Liver (tissue), 9 donors: Measurements from ENCODE around the gene EXOC1L. TPM values are rescaled to one million over a fixed set of nuclear protein-coding genes. Genes with fewer than 3 reads are reported as not detected.

Source experiments
- DNase-seq: peaks from one replicate; pipeline ENCODE4 v3.0.0-alpha.2; 2017; ENCODE audit warnings: low spot score
- H3K27ac ChIP-seq, 2 donors: one replicate each; pipeline ENCODE4 v1.7.0; 2013; ENCODE audit warnings: inconsistent platforms in 2 of 2, low read length in 2 of 2, control low read depth in 1 of 2, low read depth in 1 of 2, mild to moderate bottlenecking in 1 of 2
- H3K27me3 ChIP-seq, 4 donors: one replicate each; pipeline versions ENCODE4 v1.6.1 to v1.7.0; 2013; ENCODE audit warnings: low read length in 3 of 4, inconsistent platforms in 1 of 4, mild to moderate bottlenecking in 1 of 4, moderate library complexity in 1 of 4; ENCODE audit not compliant: control insufficient read depth in 4 of 4, insufficient read depth in 4 of 4
- H3K36me3 ChIP-seq, 4 donors: one replicate each; pipeline versions ENCODE4 v1.6.1 to v1.7.0; 2013; ENCODE audit warnings: low read length in 3 of 4, mild to moderate bottlenecking in 3 of 4, low read depth in 1 of 4, moderate library complexity in 1 of 4; ENCODE audit not compliant: control insufficient read depth in 4 of 4, insufficient read depth in 3 of 4
- H3K4me1 ChIP-seq, 4 donors: one replicate each; pipeline versions ENCODE4 v1.6.1 to v1.7.0; 2013; ENCODE audit warnings: low read length in 3 of 4, mild to moderate bottlenecking in 3 of 4, moderate library complexity in 1 of 4; ENCODE audit not compliant: control insufficient read depth in 4 of 4, insufficient read depth in 4 of 4
- H3K4me3 ChIP-seq, 3 donors: one replicate each; pipeline versions ENCODE4 v1.6.1 to v1.7.0; 2013; ENCODE audit warnings: low read length in 3 of 3, control low read depth in 1 of 3, low read depth in 1 of 3, mild to moderate bottlenecking in 1 of 3
- H3K9ac ChIP-seq, 2 donors: one replicate each; pipeline ENCODE4 v1.7.0; 2013; ENCODE audit warnings: low read length in 2 of 2, mild to moderate bottlenecking in 2 of 2, moderate library complexity in 2 of 2, control low read depth in 1 of 2, low read depth in 1 of 2
- H3K9me3 ChIP-seq, 4 donors: one replicate each; pipeline versions ENCODE4 v1.6.1 to v1.7.0; 2013; ENCODE audit warnings: low read length in 3 of 4; ENCODE audit not compliant: control insufficient read depth in 4 of 4
- EGR1 ChIP-seq, 2 donors: IDR thresholded peaks; 2 replicates each; pipeline ENCODE4 v1.6.1; 2016 to 2018; ENCODE audit warnings: antibody characterized with exemption in 2 of 2, low read depth in 2 of 2
- FOXA1 ChIP-seq: IDR thresholded peaks from 2 replicates; pipeline ENCODE4 v1.6.1; 2016; ENCODE audit warnings: antibody characterized with exemption
- FOXA2 ChIP-seq: IDR thresholded peaks from 2 replicates; pipeline ENCODE4 v1.6.1; 2016; ENCODE audit warnings: antibody characterized with exemption
- GABPA ChIP-seq, 2 donors: IDR thresholded peaks in 1 of 2; conservative IDR thresholded peaks in 1 of 2; 2 replicates each; pipeline ENCODE4 v1.6.1; 2016; ENCODE audit warnings: antibody characterized with exemption in 2 of 2, mild to moderate bottlenecking in 1 of 2, moderate library complexity in 1 of 2
- HNF4G ChIP-seq: IDR thresholded peaks from 2 replicates; pipeline ENCODE4 v1.6.1; 2016; ENCODE audit warnings: antibody characterized with exemption
- JUND ChIP-seq, 2 donors: IDR thresholded peaks; 2 replicates each; pipeline ENCODE4 v1.6.1; 2016; ENCODE audit warnings: antibody characterized with exemption in 2 of 2
- RAD21 ChIP-seq, 2 donors: IDR thresholded peaks; 2 replicates each; pipeline ENCODE4 v1.6.1; 2016; ENCODE audit warnings: antibody characterized with exemption in 2 of 2, mild to moderate bottlenecking in 2 of 2
- RXRA ChIP-seq, 2 donors: IDR thresholded peaks; 2 replicates each; pipeline ENCODE4 v1.6.1; 2017 to 2018; ENCODE audit warnings: antibody characterized with exemption in 2 of 2, mild to moderate bottlenecking in 1 of 2
- WGBS: extraction: QIAGEN DNeasy Blood & Tissue Kit; methylation state at CpG from one replicate; pipeline ENCODE4 v1.1.7; 2013; 5-methylcytosine and 5-hydroxymethylcytosine counted together
- polyA plus RNA-seq, 2 donors: library from polyadenylated mRNA; stranded (reverse) in 1 of 2; unstranded in 1 of 2; fragments of 200-250 nt in 1 of 2; fragments of >200 nt in 1 of 2; fragmentation: Nextera tagmentation in 1 of 2; extraction: Ambion mirVana in 1 of 2; gene quantifications; one replicate each; pipeline versions ENCODE4 v1.2.1 to v1.2.3, GENCODE V29; 2013 to 2015
- total RNA-seq, 2 donors: library from RNA; depleted of rRNA; stranded (reverse); fragments of >200 nt; gene quantifications; one replicate each; pipeline ENCODE4 v1.2.3, GENCODE V29; 2014
- TF ChIP-seq, protein P1 (sequence below): IDR thresholded peaks from 2 replicates; pipeline ENCODE4 v1.6.1; 2016; ENCODE audit warnings: antibody characterized with exemption, mild to moderate bottlenecking
- TF ChIP-seq, protein P2 (sequence below): IDR thresholded peaks from 2 replicates; pipeline ENCODE4 v1.6.1; 2016; ENCODE audit warnings: antibody characterized with exemption
- TF ChIP-seq, protein P3 (sequence below): fragments of 150-350 bp; IDR thresholded peaks from 2 replicates; pipeline ENCODE4 v1.5.1; 2017; ENCODE audit warnings: improper control_type of control experiment, low read depth, low read length; ENCODE audit not compliant: missing input control
- donor health status: healthy.
- donor health status: healthy.
- donor health status: healthy.
- donor health status: healthy.
- donor health status: healthy.

EXOC1L gene
- total and polyA plus RNA-seq, 4 donors, result not detected

DNA sequence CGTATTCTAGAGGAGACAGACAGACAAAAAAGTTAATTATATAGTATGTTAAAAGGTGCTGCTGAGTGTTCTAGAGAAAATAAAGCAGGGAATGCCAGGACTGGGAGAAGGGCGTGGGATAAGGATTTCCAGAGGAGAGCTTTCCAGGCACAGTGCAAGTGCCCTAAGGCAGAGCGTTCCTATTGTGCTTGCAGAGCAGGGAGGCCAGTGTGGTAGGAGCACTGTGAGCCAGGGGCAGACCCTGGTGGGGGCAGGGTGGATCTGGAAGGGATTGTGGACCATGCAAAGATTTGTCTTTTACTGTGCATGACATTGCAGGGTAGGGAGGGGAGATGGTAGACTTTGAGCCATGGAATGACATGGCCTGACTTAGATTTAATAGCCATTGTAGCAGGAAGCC lies 59.6 kb downstream of the EXOC1L start:
- H3K36me3 ChIP-seq, result peaks cover 4 to 36% (median 28%) of the 10 kb centered on the region in 4 donors

DNA sequence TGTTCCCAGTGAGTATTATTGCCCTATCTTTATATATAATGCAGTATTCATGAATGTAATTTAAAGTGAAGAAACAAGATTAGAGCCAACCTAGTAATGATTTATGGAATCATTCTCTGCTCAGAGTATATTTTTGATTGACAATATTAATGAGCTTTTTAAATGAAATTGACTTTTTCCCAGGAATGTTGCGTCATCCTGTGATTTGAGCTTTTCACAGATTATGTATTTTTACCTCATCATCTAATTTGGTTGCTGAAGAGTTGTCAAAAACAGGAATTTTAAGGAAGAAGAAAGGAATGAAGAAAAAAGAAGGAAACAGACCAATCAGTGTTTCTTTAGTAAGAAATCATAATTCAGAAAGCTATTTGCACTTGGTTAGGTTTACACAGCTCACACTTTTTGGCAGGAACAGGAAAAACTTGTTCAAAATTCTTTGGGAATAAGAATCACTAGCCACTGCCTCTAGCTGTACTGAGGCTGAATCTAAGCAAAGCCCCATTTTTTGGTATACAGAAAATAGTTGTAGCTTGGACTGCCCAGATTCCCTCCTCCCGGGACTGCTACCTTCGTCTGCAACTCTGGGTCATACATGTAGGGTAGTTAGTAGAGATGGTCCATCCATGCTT lies 61.2 kb downstream of the EXOC1L start:
- H3K27ac ChIP-seq, result no peak overlapping the region
- H3K4me1 ChIP-seq, result no peaks in the 10 kb centered on the region
- H3K27me3 ChIP-seq, result no peaks in the 10 kb centered on the region
- no peak overlapping the region for H3K9ac ChIP-seq
- TF ChIP-seq GABPA (IDR thresholded peaks at IDR 0.05 in 1 of 2, conservative IDR thresholded peaks at IDR 0.05 in 1 of 2), result no peak
- TF ChIP-seq FOXA2, result no peak
- TF ChIP-seq HNF4G, result no peak
- TF ChIP-seq, protein P1, sequence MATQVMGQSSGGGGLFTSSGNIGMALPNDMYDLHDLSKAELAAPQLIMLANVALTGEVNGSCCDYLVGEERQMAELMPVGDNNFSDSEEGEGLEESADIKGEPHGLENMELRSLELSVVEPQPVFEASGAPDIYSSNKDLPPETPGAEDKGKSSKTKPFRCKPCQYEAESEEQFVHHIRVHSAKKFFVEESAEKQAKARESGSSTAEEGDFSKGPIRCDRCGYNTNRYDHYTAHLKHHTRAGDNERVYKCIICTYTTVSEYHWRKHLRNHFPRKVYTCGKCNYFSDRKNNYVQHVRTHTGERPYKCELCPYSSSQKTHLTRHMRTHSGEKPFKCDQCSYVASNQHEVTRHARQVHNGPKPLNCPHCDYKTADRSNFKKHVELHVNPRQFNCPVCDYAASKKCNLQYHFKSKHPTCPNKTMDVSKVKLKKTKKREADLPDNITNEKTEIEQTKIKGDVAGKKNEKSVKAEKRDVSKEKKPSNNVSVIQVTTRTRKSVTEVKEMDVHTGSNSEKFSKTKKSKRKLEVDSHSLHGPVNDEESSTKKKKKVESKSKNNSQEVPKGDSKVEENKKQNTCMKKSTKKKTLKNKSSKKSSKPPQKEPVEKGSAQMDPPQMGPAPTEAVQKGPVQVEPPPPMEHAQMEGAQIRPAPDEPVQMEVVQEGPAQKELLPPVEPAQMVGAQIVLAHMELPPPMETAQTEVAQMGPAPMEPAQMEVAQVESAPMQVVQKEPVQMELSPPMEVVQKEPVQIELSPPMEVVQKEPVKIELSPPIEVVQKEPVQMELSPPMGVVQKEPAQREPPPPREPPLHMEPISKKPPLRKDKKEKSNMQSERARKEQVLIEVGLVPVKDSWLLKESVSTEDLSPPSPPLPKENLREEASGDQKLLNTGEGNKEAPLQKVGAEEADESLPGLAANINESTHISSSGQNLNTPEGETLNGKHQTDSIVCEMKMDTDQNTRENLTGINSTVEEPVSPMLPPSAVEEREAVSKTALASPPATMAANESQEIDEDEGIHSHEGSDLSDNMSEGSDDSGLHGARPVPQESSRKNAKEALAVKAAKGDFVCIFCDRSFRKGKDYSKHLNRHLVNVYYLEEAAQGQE, result no peak
- TF ChIP-seq, protein P2, sequence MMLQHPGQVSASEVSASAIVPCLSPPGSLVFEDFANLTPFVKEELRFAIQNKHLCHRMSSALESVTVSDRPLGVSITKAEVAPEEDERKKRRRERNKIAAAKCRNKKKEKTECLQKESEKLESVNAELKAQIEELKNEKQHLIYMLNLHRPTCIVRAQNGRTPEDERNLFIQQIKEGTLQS, result no peak
- TF ChIP-seq RAD21 (IDR thresholded peaks at IDR 0.05), result no peak
- TF ChIP-seq JUND (IDR thresholded peaks at IDR 0.05), result no peak
- TF ChIP-seq, protein P3, sequence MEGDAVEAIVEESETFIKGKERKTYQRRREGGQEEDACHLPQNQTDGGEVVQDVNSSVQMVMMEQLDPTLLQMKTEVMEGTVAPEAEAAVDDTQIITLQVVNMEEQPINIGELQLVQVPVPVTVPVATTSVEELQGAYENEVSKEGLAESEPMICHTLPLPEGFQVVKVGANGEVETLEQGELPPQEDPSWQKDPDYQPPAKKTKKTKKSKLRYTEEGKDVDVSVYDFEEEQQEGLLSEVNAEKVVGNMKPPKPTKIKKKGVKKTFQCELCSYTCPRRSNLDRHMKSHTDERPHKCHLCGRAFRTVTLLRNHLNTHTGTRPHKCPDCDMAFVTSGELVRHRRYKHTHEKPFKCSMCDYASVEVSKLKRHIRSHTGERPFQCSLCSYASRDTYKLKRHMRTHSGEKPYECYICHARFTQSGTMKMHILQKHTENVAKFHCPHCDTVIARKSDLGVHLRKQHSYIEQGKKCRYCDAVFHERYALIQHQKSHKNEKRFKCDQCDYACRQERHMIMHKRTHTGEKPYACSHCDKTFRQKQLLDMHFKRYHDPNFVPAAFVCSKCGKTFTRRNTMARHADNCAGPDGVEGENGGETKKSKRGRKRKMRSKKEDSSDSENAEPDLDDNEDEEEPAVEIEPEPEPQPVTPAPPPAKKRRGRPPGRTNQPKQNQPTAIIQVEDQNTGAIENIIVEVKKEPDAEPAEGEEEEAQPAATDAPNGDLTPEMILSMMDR, result no peak
- TF ChIP-seq RXRA (IDR thresholded peaks at IDR 0.05), result no peak
- TF ChIP-seq FOXA1, result no peak
- TF ChIP-seq EGR1 (IDR thresholded peaks at IDR 0.05; ENCODE audit: low read depth in 2 of 2), result no peak
- H3K9me3 ChIP-seq, result no peaks in the 10 kb centered on the region
- H3K4me3 ChIP-seq, result no peak overlapping the region
- H3K36me3 ChIP-seq, result peaks cover 4 to 36% (median 28%) of the 10 kb centered on the region in 4 donors
- no peak for DNase-seq
- over 99% methylated on average over 3 of the region's 3 CpGs for WGBS

More for the DNA sequence above, 59.6 kb downstream of the EXOC1L start:
- no peak for DNase-seq
- Histone ChIP-seq H3K4me1 (no peaks in the 10 kb centered on the region), H3K4me3 (no peak overlapping the region), H3K27ac (no peak overlapping the region), H3K9me3 (no peaks in the 10 kb centered on the region), H3K9ac (no peak overlapping the region), H3K27me3 (no peaks in the 10 kb centered on the region)
- 96% methylated on average over 3 of the region's 3 CpGs for WGBS
- TF ChIP-seq, protein P1, result no peak
